ENCODE measurements around the gene C1QTNF9. TPM values are rescaled to one million over a fixed set of nuclear protein-coding genes. Genes with fewer than 3 reads are reported as not detected.
"Not testable (repeated sequence)": the region's sequence is repeated elsewhere in the genome, so short reads cannot be mapped to it uniquely, and the experiment has no call there.

The C1QTNF9 gene
- total RNA-seq, 2 experiments from 2014 or later = not detected

- H3K4me3 Mint-ChIP-seq; CTCF ChIA-PET; ATAC-seq; DNase-seq; H3K27ac Mint-ChIP-seq; H3K36me3 Mint-ChIP-seq (ENCODE audit: low read depth); H3K27me3 Mint-ChIP-seq (ENCODE audit: low read depth); POLR2A ChIA-PET; H3K9me3 Mint-ChIP-seq (ENCODE audit: insufficient read depth); H3K4me1 Mint-ChIP-seq (ENCODE audit: low read depth): not testable (repeated sequence)
These were observed 61.9 kb downstream of the C1QTNF9 start for GRCh38 chr13:24371273-24371672.

Other genes with a start within 250 kb of the C1QTNF9 start
- 10 to 100 TPM; 57.4 to 63.2 TPM for gene SPATA13, start 148.9 kb upstream of the C1QTNF9 start, total RNA-seq
- gene PARP4, start 203.2 kb downstream of the C1QTNF9 start, total RNA-seq = 10 to 100 TPM; 52.1 to 53.5 TPM